H9 (cell line): Measurements from ENCODE around the gene LGALS3. TPM values are rescaled to one million over a fixed set of nuclear protein-coding genes. Genes with fewer than 3 reads are reported as not detected.
A peak's percentile ranks its signal among the peaks of the same experiment; 100 is the strongest.

Source experiments
- DNase-seq: peaks from one replicate; pipeline ENCODE4 v3.0.0-alpha.2; 2017
- H2AFZ ChIP-seq: one replicate; pipeline ENCODE4 v1.6.1; 2013; ENCODE audit warnings: mild to moderate bottlenecking, low read length, control low read depth, moderate library complexity
- H2AK5ac ChIP-seq: 2 replicates; pipeline ENCODE4 v1.6.1; 2013; ENCODE audit warnings: low read length, control low read depth, mixed read lengths; ENCODE audit not compliant: insufficient read length
- H2BK120ac ChIP-seq: one replicate; pipeline ENCODE4 v1.6.1; 2013; ENCODE audit warnings: low read depth, mild to moderate bottlenecking, low read length, control low read depth, inconsistent platforms; ENCODE audit not compliant: poor library complexity, severe bottlenecking
- H2BK12ac ChIP-seq: 2 replicates; pipeline ENCODE4 v1.6.1; 2013; ENCODE audit warnings: low read length, control low read depth, mixed read lengths, low read depth; ENCODE audit not compliant: insufficient read length
- H2BK15ac ChIP-seq: 2 replicates; pipeline ENCODE4 v1.6.1; 2013; ENCODE audit warnings: low read depth, low read length, control low read depth
- H2BK20ac ChIP-seq: one replicate; pipeline ENCODE4 v1.6.1; 2013; ENCODE audit warnings: low read depth, mild to moderate bottlenecking, low read length, control low read depth, inconsistent platforms; ENCODE audit not compliant: poor library complexity, severe bottlenecking
- H2BK5ac ChIP-seq: 2 replicates; pipeline ENCODE4 v1.6.1; 2013; ENCODE audit warnings: low read length, control low read depth, mixed read lengths; ENCODE audit not compliant: insufficient read length
- H3K14ac ChIP-seq: 2 replicates; pipeline ENCODE4 v1.6.1; 2013; ENCODE audit warnings: low read length, control low read depth; ENCODE audit not compliant: insufficient read depth
- H3K18ac ChIP-seq: 2 replicates; pipeline ENCODE4 v1.6.1; 2013; ENCODE audit warnings: low read depth, mild to moderate bottlenecking, mixed read lengths, low read length, control low read depth; ENCODE audit not compliant: insufficient read length
- H3K23ac ChIP-seq: 2 replicates; pipeline ENCODE4 v1.6.1; 2013; ENCODE audit warnings: low read length, control low read depth, mixed read lengths, low read depth; ENCODE audit not compliant: insufficient read length
- H3K23me2 ChIP-seq: 2 replicates; pipeline ENCODE4 v1.6.1; 2013; ENCODE audit warnings: low read depth, mild to moderate bottlenecking, mixed read lengths, low read length, control low read depth; ENCODE audit not compliant: insufficient read length, poor library complexity, severe bottlenecking
- H3K27ac ChIP-seq: 2 replicates; pipeline ENCODE4 v1.5.1; 2013; ENCODE audit warnings: low read length, control low read depth, mixed read lengths, low read depth; ENCODE audit not compliant: insufficient read length
- H3K27me3 ChIP-seq: 2 replicates; pipeline ENCODE4 v1.6.1; 2013; ENCODE audit warnings: low read length, control low read depth, inconsistent platforms; ENCODE audit not compliant: insufficient read depth
- H3K4ac ChIP-seq: 2 replicates; pipeline ENCODE4 v1.6.1; 2013; ENCODE audit warnings: low read depth, mild to moderate bottlenecking, control low read depth, inconsistent platforms, low read length, moderate library complexity
- H3K4me1 ChIP-seq: 2 replicates; pipeline ENCODE4 v1.6.1; 2013; ENCODE audit warnings: low read length, control low read depth, inconsistent platforms; ENCODE audit not compliant: insufficient read depth
- H3K4me2 ChIP-seq: 2 replicates; pipeline ENCODE4 v1.6.1; 2013; ENCODE audit warnings: low read length, control low read depth, mixed read lengths; ENCODE audit not compliant: insufficient read length, insufficient read depth
- H3K56ac ChIP-seq: 2 replicates; pipeline ENCODE4 v1.6.1; 2013; ENCODE audit warnings: low read depth, mild to moderate bottlenecking, mixed read lengths, low read length, control low read depth; ENCODE audit not compliant: insufficient read length
- H3K79me1 ChIP-seq: 2 replicates; pipeline ENCODE4 v1.6.1; 2013; ENCODE audit warnings: low read depth, mild to moderate bottlenecking, moderate library complexity, low read length, control low read depth, inconsistent platforms; ENCODE audit not compliant: insufficient read depth, poor library complexity, severe bottlenecking
- H3K79me2 ChIP-seq: 2 replicates; pipeline ENCODE4 v1.6.1; 2013; ENCODE audit warnings: low read length, control low read depth, inconsistent platforms; ENCODE audit not compliant: insufficient read depth
- H3K9ac ChIP-seq: 2 replicates; pipeline ENCODE4 v1.6.1; 2013; ENCODE audit warnings: low read length, control low read depth, mixed read lengths; ENCODE audit not compliant: insufficient read length; ENCODE audit errors: extremely low read depth
- H3K9me3 ChIP-seq: one replicate; pipeline ENCODE4 v1.6.1; 2013; ENCODE audit warnings: low read depth, low read length, inconsistent platforms; ENCODE audit not compliant: control insufficient read depth
- H3T11ph ChIP-seq: one replicate; pipeline ENCODE4 v1.6.1; 2013; ENCODE audit warnings: mild to moderate bottlenecking, low read length, control low read depth, inconsistent platforms
- H4K20me1 ChIP-seq: one replicate; pipeline ENCODE4 v1.6.1; 2013; ENCODE audit not compliant: control insufficient read depth, insufficient read length, insufficient read depth
- H4K5ac ChIP-seq: 2 replicates; pipeline ENCODE4 v1.6.1; 2013; ENCODE audit warnings: low read depth, mild to moderate bottlenecking, mixed read lengths, low read length, control low read depth; ENCODE audit not compliant: insufficient read length
- H4K8ac ChIP-seq: replicated peaks from 2 replicates; pipeline ENCODE4 v1.6.1; 2013; ENCODE audit warnings: low read length, control low read depth, mixed read lengths, low read depth; ENCODE audit not compliant: insufficient read length
- H4K91ac ChIP-seq: 2 replicates; pipeline ENCODE4 v1.6.1; 2013; ENCODE audit warnings: low read depth, mild to moderate bottlenecking, moderate library complexity, mixed read lengths, low read length, control low read depth; ENCODE audit not compliant: insufficient read length
- H3K27ac Mint-ChIP-seq, 3 experiments: 2 replicates in 2 of 3; 3 replicates in 1 of 3; pipeline ENCODE4 v1.8.0; 2020 to 2021; ENCODE audit warnings: mixed read lengths in 3 of 3, mild to moderate bottlenecking in 1 of 3, moderate library complexity in 1 of 3
- H3K27me3 Mint-ChIP-seq: 2 replicates; pipeline ENCODE4 v1.8.0; 2021; ENCODE audit warnings: low read depth, mild to moderate bottlenecking, moderate library complexity, mixed read lengths
- H3K36me3 Mint-ChIP-seq, 3 experiments: 2 replicates in 2 of 3; 3 replicates in 1 of 3; pipeline ENCODE4 v1.8.0; 2020 to 2021; ENCODE audit warnings: low read depth in 3 of 3, mixed read lengths in 3 of 3; ENCODE audit not compliant: insufficient read depth in 1 of 3
- H3K4me1 Mint-ChIP-seq, 2 experiments: 2 replicates each; pipeline ENCODE4 v1.8.0; 2020; ENCODE audit warnings: mixed read lengths in 2 of 2
- H3K4me3 Mint-ChIP-seq, 2 experiments: 2 replicates in 1 of 2; 3 replicates in 1 of 2; pipeline ENCODE4 v1.8.0; 2020 to 2021; ENCODE audit warnings: mild to moderate bottlenecking in 2 of 2, mixed read lengths in 2 of 2, moderate library complexity in 1 of 2
- H3K9me3 Mint-ChIP-seq, 2 experiments: 2 replicates in 1 of 2; 3 replicates in 1 of 2; pipeline ENCODE4 v1.8.0; 2020; ENCODE audit warnings: mild to moderate bottlenecking in 2 of 2, mixed read lengths in 2 of 2, moderate library complexity in 1 of 2
- CTCF ChIP-seq: fragments of 200-600 bp; sonication (generic); conservative IDR thresholded peaks from 3 replicates; pipeline ENCODE4 v1.8.0; 2021; ENCODE audit warnings: antibody characterized with exemption, mild to moderate bottlenecking
- WGBS: extraction: QIAGEN DNeasy Blood & Tissue Kit; methylation state at CpG from one replicate; pipeline ENCODE4 v1.1.7; 2013; ENCODE audit warnings: missing lambda C conversion rate, low lambda C conversion rate, mixed read lengths; ENCODE audit not compliant: insufficient read length; ENCODE audit errors: extremely low coverage; 5-methylcytosine and 5-hydroxymethylcytosine counted together
- total RNA-seq: library from RNA; stranded (reverse); gene quantifications from 2 replicates; pipeline ENCODE4 v1.2.1, GENCODE V29; 2021

LGALS3 gene
- total RNA-seq, 1 experiment from 2014 or later = 4.0 TPM

- H3K27ac Mint-ChIP-seq = peak overlapping the region in 1 of 3 experiments; percentile 44; a peak in 1 of 7 replicates
- WGBS = no CpG with 5 or more reads among the region's 4 CpGs
- peaks cover 6% of the 10 kb centered on the region; the same call in 1 of the 2 replicates for H3K27me3 ChIP-seq
- no peak overlapping the region for H2BK120ac ChIP-seq
- H3K4me2 ChIP-seq = no peak overlapping the region
- no peak overlapping the region for H4K5ac ChIP-seq
- no peak overlapping the region for H3K4me3 Mint-ChIP-seq
- no peaks in the 10 kb centered on the region for H4K20me1 ChIP-seq
- H2BK20ac ChIP-seq = no peak overlapping the region
- H3K14ac ChIP-seq = no peak overlapping the region
- H3K56ac ChIP-seq = no peak overlapping the region
- no peak overlapping the region for H2BK12ac ChIP-seq
- H4K91ac ChIP-seq = no peak overlapping the region
- peaks cover 30% of the 10 kb centered on the region for H3K27me3 Mint-ChIP-seq
- H3K4me1 ChIP-seq = no peaks in the 10 kb centered on the region
- H2BK15ac ChIP-seq = no peak overlapping the region
- no peak overlapping the region for H2BK5ac ChIP-seq
- no peak overlapping the region for H3K4ac ChIP-seq
- no peak overlapping the region for H3K18ac ChIP-seq
- H3K79me1 ChIP-seq = no peaks in the 10 kb centered on the region
- DNase-seq = no peak
- no peak overlapping the region for H3K27ac ChIP-seq
- no peak overlapping the region for H2AFZ ChIP-seq
- no peak overlapping the region for H3K9ac ChIP-seq
- H3K79me2 ChIP-seq = no peaks in the 10 kb centered on the region
- H2AK5ac ChIP-seq = no peak overlapping the region
- H3K9me3 ChIP-seq = no peaks in the 10 kb centered on the region
- no peak overlapping the region for H3T11ph ChIP-seq
- H3K36me3 Mint-ChIP-seq = no peaks in the 10 kb centered on the region
- H4K8ac ChIP-seq = no peak overlapping the region
- peaks cover 5% of the 10 kb centered on the region in 2 experiments for H3K4me1 Mint-ChIP-seq
- H3K23me2 ChIP-seq = peaks cover 12% of the 10 kb centered on the region
- peak; percentile 48 for TF ChIP-seq CTCF
- no peaks in the 10 kb centered on the region for H3K9me3 Mint-ChIP-seq
- H3K23ac ChIP-seq = no peak overlapping the region
Measured at GRCh38 chr14:55133416-55133815, 4.4 kb downstream of the LGALS3 start.
